ENCODE results near the gene EOGT.

DNA sequence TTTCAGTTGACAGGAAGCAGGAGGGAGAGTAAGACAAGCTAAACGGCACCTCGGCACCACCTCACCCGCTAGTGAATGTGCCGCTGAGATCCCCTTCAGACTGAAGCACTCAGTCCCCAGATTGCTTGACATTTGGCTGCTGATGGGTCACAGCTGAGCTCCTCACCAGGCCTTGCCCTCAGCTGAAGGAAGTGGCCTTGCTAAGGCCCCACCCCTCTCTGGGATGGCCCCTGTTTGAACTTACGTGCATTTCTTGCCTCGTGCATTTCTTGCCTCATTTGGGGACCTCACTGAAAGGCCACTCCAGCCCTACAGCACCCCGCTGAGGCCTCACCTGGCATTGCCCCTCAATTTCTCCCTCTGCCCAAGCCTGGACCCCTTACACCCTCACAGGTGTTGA lies 39.8 kb downstream of the EOGT start:
- TF ChIP-seq TARDBP (IDR thresholded peaks at IDR 0.05; ENCODE audit: borderline replicate concordance) (no peak), SMARCA5 (IDR thresholded peaks at IDR 0.05) (no peak), SUPT20H (IDR thresholded peaks at IDR 0.05; ENCODE audit: borderline replicate concordance, control insufficient read depth, low read depth, low read length) (no peak)
- TF ChIP-seq, protein P1, sequence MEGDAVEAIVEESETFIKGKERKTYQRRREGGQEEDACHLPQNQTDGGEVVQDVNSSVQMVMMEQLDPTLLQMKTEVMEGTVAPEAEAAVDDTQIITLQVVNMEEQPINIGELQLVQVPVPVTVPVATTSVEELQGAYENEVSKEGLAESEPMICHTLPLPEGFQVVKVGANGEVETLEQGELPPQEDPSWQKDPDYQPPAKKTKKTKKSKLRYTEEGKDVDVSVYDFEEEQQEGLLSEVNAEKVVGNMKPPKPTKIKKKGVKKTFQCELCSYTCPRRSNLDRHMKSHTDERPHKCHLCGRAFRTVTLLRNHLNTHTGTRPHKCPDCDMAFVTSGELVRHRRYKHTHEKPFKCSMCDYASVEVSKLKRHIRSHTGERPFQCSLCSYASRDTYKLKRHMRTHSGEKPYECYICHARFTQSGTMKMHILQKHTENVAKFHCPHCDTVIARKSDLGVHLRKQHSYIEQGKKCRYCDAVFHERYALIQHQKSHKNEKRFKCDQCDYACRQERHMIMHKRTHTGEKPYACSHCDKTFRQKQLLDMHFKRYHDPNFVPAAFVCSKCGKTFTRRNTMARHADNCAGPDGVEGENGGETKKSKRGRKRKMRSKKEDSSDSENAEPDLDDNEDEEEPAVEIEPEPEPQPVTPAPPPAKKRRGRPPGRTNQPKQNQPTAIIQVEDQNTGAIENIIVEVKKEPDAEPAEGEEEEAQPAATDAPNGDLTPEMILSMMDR (IDR thresholded peaks at IDR 0.05 in 2 of 3, conservative IDR thresholded peaks at IDR 0.05 in 1 of 3; ENCODE audit: control insufficient read depth in 2 of 3, extremely low read depth in 1 of 3, insufficient read depth in 1 of 3, low read depth in 3 of 3, low read length in 3 of 3) = no peak

Data from GM12878 (cell line).